Omental fat pad (tissue), 4 donors: ENCODE results near the gene AGAP1. TPM values are rescaled to one million over a fixed set of nuclear protein-coding genes. Genes with fewer than 3 reads are reported as not detected.

Source experiments
- ATAC-seq: fragments of 150-250 bp; one replicate; pipeline ENCODE4 v1.9.1; 2016; ENCODE audit warnings: mild to moderate bottlenecking, moderate library complexity; ENCODE audit not compliant: low FRiP score
- DNase-seq: peaks from one replicate; pipeline ENCODE4 v3.0.0-alpha.2; 2019; ENCODE audit warnings: low spot score
- CTCF ChIP-seq, 3 donors: fragments of 450-650 bp; IDR thresholded peaks; one replicate each; pipeline ENCODE4 v1.5.1; 2016 to 2017; ENCODE audit warnings: antibody characterized with exemption in 3 of 3, mild to moderate bottlenecking in 3 of 3, moderate library complexity in 2 of 3
- total RNA-seq, 4 donors: library from RNA; depleted of rRNA; stranded (reverse); fragments of >200 nt; gene quantifications; one replicate each; pipeline ENCODE4 v1.1.0, GENCODE V29; 2016

AGAP1 gene
- total RNA-seq, 4 donors from 2014 or later, result 15.5 to 24.3 (median 16.2) TPM

GRCh38 chr2:236016496-236016895, 522.7 kb downstream of the AGAP1 start:
- TF ChIP-seq CTCF (IDR thresholded peaks at IDR 0.05), result no peak
- no peak for DNase-seq
- no peak for ATAC-seq

GRCh38 chr2:236017446-236017845, 523.6 kb downstream of the AGAP1 start:
- ATAC-seq, result no peak
- DNase-seq, result no peak
- no peak for TF ChIP-seq CTCF (IDR thresholded peaks at IDR 0.05)

GRCh38 chr2:236019434-236019833, 525.6 kb downstream of the AGAP1 start:
- ATAC-seq (no peak), DNase-seq (no peak)
- TF ChIP-seq CTCF (IDR thresholded peaks at IDR 0.05), result no peak

- DNase-seq, result no peak
- ATAC-seq, result no peak
- TF ChIP-seq CTCF (IDR thresholded peaks at IDR 0.05), result no peak
Observed at GRCh38 chr2:236021499-236022057, 527.7 kb downstream of the AGAP1 start.

GRCh38 chr2:236022128-236022527, 528.3 kb downstream of the AGAP1 start:
- no peak for ATAC-seq
- no peak for DNase-seq
- no peak for TF ChIP-seq CTCF (IDR thresholded peaks at IDR 0.05)

- ATAC-seq, result no peak
- no peak for DNase-seq
- TF ChIP-seq CTCF (IDR thresholded peaks at IDR 0.05), result no peak
Observed at GRCh38 chr2:236025892-236026291, 532.0 kb downstream of the AGAP1 start.

GRCh38 chr2:236026841-236027240, 533.0 kb downstream of the AGAP1 start:
- ATAC-seq, result no peak
- DNase-seq, result no peak
- no peak for TF ChIP-seq CTCF (IDR thresholded peaks at IDR 0.05)
